ENCODE results near the gene MTCH1. TPM values are rescaled to one million over a fixed set of nuclear protein-coding genes. Genes with fewer than 3 reads are reported as not detected.
A peak's percentile ranks its signal among the peaks of the same experiment; 100 is the strongest.

MTCH1 gene
- total and polyA plus RNA-seq, 2 experiments from 2014 or later: 108 to 271 TPM

- Histone ChIP-seq H3K27me3 (ENCODE audit: insufficient read depth) (no peaks in the 10 kb centered on the region), H3K79me2 (replicated peaks; ENCODE audit: insufficient read depth) (no peaks in the 10 kb centered on the region), H3K4me2 (no peak overlapping the region), H4K20me1 (replicated peaks; ENCODE audit: insufficient read depth) (no peaks in the 10 kb centered on the region), H3K4me1 (ENCODE audit: insufficient read depth) (peaks cover 4% of the 10 kb centered on the region; the same call in 1 of the 2 replicates), H3K4me3 (no peak overlapping the region), H2AFZ (no peak overlapping the region), H3K27ac (ENCODE audit: low read depth) (peak overlapping the region; percentile 30; the same call in 1 of the 2 replicates), H3K9me2 (ENCODE audit: insufficient read depth) (no peaks in the 10 kb centered on the region), H3K36me3 (ENCODE audit: insufficient read depth) (no peaks in the 10 kb centered on the region), H3F3A (replicated peaks; ENCODE audit: low read depth) (no peaks in the 10 kb centered on the region)
- Mint-ChIP-seq H3K27ac (no peak overlapping the region), H3K4me1 (peaks cover 7% of the 10 kb centered on the region), H3K4me3 (no peak overlapping the region), H3K9me3 (no peaks in the 10 kb centered on the region), H3K27me3 (ENCODE audit: insufficient read depth, low read depth, poor library complexity) (peaks cover 2% of the 10 kb centered on the region), H3K36me3 (ENCODE audit: low read depth) (no peaks in the 10 kb centered on the region)
- no peak for DNase-seq (ENCODE audit: low spot score)
- TF ChIP-seq EZH2phosphoT487 (IDR thresholded peaks at IDR 0.05; ENCODE audit: unreplicated experiment): no peak
- no peak for TF ChIP-seq REST (IDR thresholded peaks at IDR 0.05; ENCODE audit: unreplicated experiment)
- no peak for TF ChIP-seq ZNF331 (CRISPR knock-in tag; IDR thresholded peaks at IDR 0.05; ENCODE audit: low read depth)
- no peak for ATAC-seq
Observed at GRCh38 chr6:36926708-36927513, 59.1 kb downstream of the MTCH1 start.

GRCh38 chr6:36925809-36926208 lies 60.2 kb downstream of the MTCH1 start:
- Histone ChIP-seq H3K4me2 (no peak overlapping the region), H3K9me2 (ENCODE audit: insufficient read depth) (no peaks in the 10 kb centered on the region), H3K27ac (ENCODE audit: low read depth) (no peak overlapping the region), H3K27me3 (ENCODE audit: insufficient read depth) (no peaks in the 10 kb centered on the region), H3K4me1 (ENCODE audit: insufficient read depth) (peaks cover 4% of the 10 kb centered on the region; the same call in 1 of the 2 replicates), H4K20me1 (replicated peaks; ENCODE audit: insufficient read depth) (no peaks in the 10 kb centered on the region), H3K36me3 (ENCODE audit: insufficient read depth) (no peaks in the 10 kb centered on the region), H3K4me3 (no peak overlapping the region), H2AFZ (no peak overlapping the region), H3F3A (replicated peaks; ENCODE audit: low read depth) (no peaks in the 10 kb centered on the region), H3K79me2 (replicated peaks; ENCODE audit: insufficient read depth) (no peaks in the 10 kb centered on the region)
- H3K36me3 Mint-ChIP-seq (ENCODE audit: low read depth): no peaks in the 10 kb centered on the region
- no peaks in the 10 kb centered on the region for H3K9me3 Mint-ChIP-seq
- H3K4me3 Mint-ChIP-seq: no peak overlapping the region
- TF ChIP-seq ZNF462 (CRISPR knock-in tag; IDR thresholded peaks at IDR 0.05): no peak
- H3K27ac Mint-ChIP-seq: no peak overlapping the region
- H3K4me1 Mint-ChIP-seq: peaks cover 7% of the 10 kb centered on the region
- H3K27me3 Mint-ChIP-seq (ENCODE audit: insufficient read depth, low read depth, poor library complexity): peaks cover 2% of the 10 kb centered on the region
- no peak for DNase-seq (ENCODE audit: low spot score)
- no peak for ATAC-seq
